OCI-LY3 (cell line): ENCODE measurements around the gene AATK.

Experiments used
- CTCF ChIP-seq: fragments of 200-600, 300-600 bp; sonication (generic); IDR thresholded peaks from 2 replicates; pipeline ENCODE4 v1.5.1; 2014; ENCODE audit warnings: antibody characterized with exemption, low read length, low read depth
- EZH2phosphoT487 ChIP-seq: fragments of 200-600 bp; shearing (Covaris generic); IDR thresholded peaks from 2 replicates; pipeline ENCODE4 v1.6.1; 2018; ENCODE audit warnings: antibody characterized with exemption, mixed run types, low read depth

- TF ChIP-seq CTCF: no peak
- no peak for TF ChIP-seq EZH2phosphoT487
Measured at GRCh38 chr17:81140018-81140417, 26.0 kb downstream of the AATK start.
